ENCODE data around the gene FABP3. TPM values are rescaled to one million over a fixed set of nuclear protein-coding genes. Genes with fewer than 3 reads are reported as not detected.

The FABP3 gene
- total RNA-seq, 1 donor from 2014 or later, result 0.74 TPM

GRCh38 chr1:31327381-31327780, 45.5 kb downstream of the FABP3 start:
- Mint-ChIP-seq H3K36me3 (ENCODE audit: insufficient read depth) (peaks cover 5% of the 10 kb centered on the region), H3K27me3 (no peaks in the 10 kb centered on the region), H3K4me3 (ENCODE audit: low read depth) (no peak overlapping the region)

GRCh38 chr1:31326461-31326860, 46.4 kb downstream of the FABP3 start:
- Mint-ChIP-seq H3K27me3 (no peaks in the 10 kb centered on the region), H3K9me3 (ENCODE audit: low read depth) (no peaks in the 10 kb centered on the region), H3K27ac (no peak overlapping the region), H3K36me3 (ENCODE audit: insufficient read depth) (peaks cover 5% of the 10 kb centered on the region), H3K4me1 (ENCODE audit: low read depth) (no peaks in the 10 kb centered on the region), H3K4me3 (ENCODE audit: low read depth) (no peak overlapping the region)
- TF ChIP-seq CTCF (IDR thresholded peaks at IDR 0.05; ENCODE audit: unreplicated experiment), result no peak
- no peak for DNase-seq (ENCODE audit: low spot score, unreplicated experiment)

More at GRCh38 chr1:31327381-31327780, 45.5 kb downstream of the FABP3 start:
- TF ChIP-seq CTCF (IDR thresholded peaks at IDR 0.05; ENCODE audit: unreplicated experiment), result no peak
- Mint-ChIP-seq H3K27ac (no peak overlapping the region), H3K9me3 (ENCODE audit: low read depth) (no peaks in the 10 kb centered on the region), H3K4me1 (ENCODE audit: low read depth) (no peaks in the 10 kb centered on the region)
- DNase-seq (ENCODE audit: low spot score, unreplicated experiment), result no peak

GRCh38 chr1:31324992-31325391, 47.9 kb downstream of the FABP3 start:
- Mint-ChIP-seq H3K4me1 (ENCODE audit: low read depth) (no peaks in the 10 kb centered on the region), H3K27ac (no peak overlapping the region), H3K36me3 (ENCODE audit: insufficient read depth) (peaks cover 6% of the 10 kb centered on the region), H3K9me3 (ENCODE audit: low read depth) (no peaks in the 10 kb centered on the region), H3K27me3 (no peaks in the 10 kb centered on the region), H3K4me3 (ENCODE audit: low read depth) (no peak overlapping the region)
- no peak for DNase-seq (ENCODE audit: low spot score, unreplicated experiment)
- no peak for TF ChIP-seq CTCF (IDR thresholded peaks at IDR 0.05; ENCODE audit: unreplicated experiment)

GRCh38 chr1:31324093-31324492, 48.8 kb downstream of the FABP3 start:
- Mint-ChIP-seq H3K36me3 (ENCODE audit: insufficient read depth) (peaks cover 6% of the 10 kb centered on the region), H3K4me3 (ENCODE audit: low read depth) (no peak overlapping the region), H3K4me1 (ENCODE audit: low read depth) (peaks cover 2% of the 10 kb centered on the region), H3K9me3 (ENCODE audit: low read depth) (no peaks in the 10 kb centered on the region), H3K27me3 (no peaks in the 10 kb centered on the region), H3K27ac (no peak overlapping the region)
- no peak for DNase-seq (ENCODE audit: low spot score, unreplicated experiment)
- TF ChIP-seq CTCF (IDR thresholded peaks at IDR 0.05; ENCODE audit: unreplicated experiment), result no peak

GRCh38 chr1:31318146-31318545, 54.7 kb downstream of the FABP3 start:
- H3K27me3 Mint-ChIP-seq, result no peaks in the 10 kb centered on the region
- H3K36me3 Mint-ChIP-seq (ENCODE audit: insufficient read depth), result peaks cover 5% of the 10 kb centered on the region
- TF ChIP-seq CTCF (IDR thresholded peaks at IDR 0.05; ENCODE audit: unreplicated experiment), result no peak

More at GRCh38 chr1:31318146-31318545, 54.7 kb downstream of the FABP3 start:
- no peaks in the 10 kb centered on the region for H3K9me3 Mint-ChIP-seq (ENCODE audit: low read depth)
- no peak overlapping the region for H3K4me3 Mint-ChIP-seq (ENCODE audit: low read depth)
- no peak for DNase-seq (ENCODE audit: low spot score, unreplicated experiment)
- peaks cover 8% of the 10 kb centered on the region for H3K4me1 Mint-ChIP-seq (ENCODE audit: low read depth)
- H3K27ac Mint-ChIP-seq, result no peak overlapping the region

Measured in progenitor cell of endocrine pancreas (in vitro differentiated cells).